GM21529 (cell line): ENCODE data around the gene LCN6.
"Not testable (repeated sequence)": the region's sequence is repeated elsewhere in the genome, so short reads cannot be mapped to it uniquely, and the experiment has no call there.

Source experiments
- ATAC-seq: cut with Tn5 transposase; IDR thresholded peaks from one replicate; pipeline ENCODE4 v1.9.1; 2021; ENCODE audit not compliant: unreplicated experiment

Gene LCN6

DNA sequence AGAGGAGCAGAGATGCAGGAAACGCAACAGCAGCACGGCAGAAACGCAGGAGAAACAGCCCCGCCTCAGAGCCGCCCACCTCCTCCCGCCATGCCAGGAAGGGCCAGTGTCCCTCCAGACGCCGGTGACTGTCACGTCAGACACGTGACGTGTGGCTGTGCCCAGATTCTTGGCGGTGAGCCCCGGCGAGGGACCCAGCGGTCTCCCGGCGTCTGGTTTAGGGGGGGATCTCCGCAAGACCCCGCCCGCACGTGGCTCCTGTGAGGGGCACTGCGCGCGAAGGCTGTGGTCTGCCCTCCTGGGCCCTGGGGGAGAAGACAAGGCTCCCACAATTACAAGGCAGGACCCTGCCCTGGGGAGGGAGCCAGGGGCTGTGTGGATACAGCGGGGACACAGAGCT lies 12.1 kb upstream of the LCN6 start:
- ATAC-seq: no peak

DNA sequence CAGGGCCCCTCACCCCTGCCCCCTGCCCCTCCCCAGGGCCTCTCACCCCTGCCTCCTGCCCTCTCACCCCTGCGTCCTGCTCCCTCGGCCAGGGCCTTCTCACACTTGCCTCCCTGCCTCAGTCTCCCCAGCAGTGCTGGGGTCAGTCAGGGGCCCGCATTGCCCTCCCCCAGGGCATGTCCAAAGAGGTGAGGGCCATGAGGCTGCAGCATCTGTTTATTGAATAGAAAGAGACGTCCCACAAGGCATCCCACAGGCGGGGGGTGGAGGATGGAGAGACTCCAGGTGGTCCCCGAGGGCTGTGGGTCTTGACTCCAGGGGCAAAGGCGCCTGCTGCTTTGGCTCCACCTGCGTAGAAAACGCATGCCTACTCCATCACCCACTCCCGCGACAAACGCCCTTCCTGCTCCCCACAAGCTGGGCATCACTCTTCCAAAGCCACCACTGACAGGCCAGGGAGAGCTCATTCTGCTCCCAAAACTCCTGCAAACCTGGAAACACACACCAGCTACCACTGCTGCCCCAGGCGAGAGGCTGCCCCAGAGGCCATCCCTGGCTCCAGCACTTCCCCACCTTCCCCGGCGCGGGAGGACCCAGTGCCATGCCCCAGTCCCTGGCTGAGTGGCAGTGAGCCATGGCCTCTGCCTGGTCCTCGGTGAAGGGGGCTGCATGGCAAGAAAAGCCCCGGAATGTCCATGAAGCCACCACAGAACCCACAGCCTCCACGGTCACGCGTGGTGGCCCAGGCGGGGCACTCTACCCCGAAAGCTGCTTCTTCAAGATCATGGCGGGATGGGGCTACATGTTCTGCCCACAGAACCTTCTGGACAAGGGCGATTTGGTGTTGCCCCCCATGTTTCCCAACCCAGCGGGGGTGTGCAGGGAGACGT lies 11.4 kb upstream of the LCN6 start:
- no peak for ATAC-seq

DNA sequence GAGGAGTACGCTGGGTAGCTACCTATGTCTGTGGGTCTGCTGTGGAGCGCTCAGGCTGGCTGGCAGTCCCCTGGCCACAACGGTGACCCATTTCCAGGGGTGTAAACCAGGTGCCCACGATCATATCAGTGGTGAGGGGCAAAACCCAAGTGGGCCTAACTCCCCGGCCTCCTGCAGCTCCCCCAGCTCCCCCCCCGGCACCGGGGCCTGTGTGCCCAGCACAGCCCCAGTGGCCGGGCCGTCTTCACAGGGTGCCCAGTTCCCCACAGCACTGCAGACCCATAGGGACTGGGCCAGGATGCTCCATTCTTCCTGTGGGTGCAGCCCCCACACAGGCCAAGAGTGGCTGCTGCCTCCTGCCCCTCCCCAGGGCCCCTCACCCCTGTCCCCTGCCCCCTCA lies 10.7 kb upstream of the LCN6 start:
- ATAC-seq: no peak

DNA sequence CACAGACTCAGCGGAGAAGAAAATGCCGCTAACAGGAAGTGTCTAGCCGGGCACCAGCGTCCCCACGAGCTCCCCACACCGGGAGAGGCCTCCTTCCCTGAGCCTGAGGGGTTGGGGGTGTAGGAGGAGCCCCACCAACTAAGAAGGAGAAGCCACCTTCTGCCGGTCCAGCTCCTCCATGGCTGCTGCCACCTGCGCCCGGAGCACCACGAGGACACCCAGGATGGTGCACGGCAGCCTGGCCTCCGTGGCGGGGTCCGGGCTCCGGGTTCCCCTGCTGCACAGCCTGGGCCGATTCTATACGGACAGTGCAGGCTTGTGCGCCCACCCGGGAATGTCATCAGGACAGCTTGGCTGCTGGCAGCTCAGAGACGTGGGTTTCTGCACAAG lies 9.4 kb upstream of the LCN6 start:
- ATAC-seq: no peak

DNA sequence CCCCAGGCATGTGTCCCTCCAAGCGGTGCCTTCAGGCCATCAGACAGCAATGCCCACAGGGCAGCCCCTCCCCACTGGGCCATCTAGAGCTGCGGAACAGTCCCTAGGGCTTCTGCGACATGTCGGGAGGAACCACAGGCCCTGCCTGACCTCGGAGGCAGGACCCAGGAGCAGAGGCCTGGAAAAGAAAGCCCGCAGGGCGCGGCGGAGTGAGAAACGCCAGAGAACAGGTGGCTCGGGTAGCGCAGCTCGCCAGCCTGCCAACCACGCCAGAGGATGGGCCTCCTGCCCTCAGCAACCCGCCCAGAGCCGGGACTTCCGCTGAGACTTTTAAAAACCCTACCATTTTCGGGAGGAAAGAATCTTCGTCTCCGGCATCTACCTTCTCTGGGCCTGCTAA lies 9.0 kb upstream of the LCN6 start:
- ATAC-seq: no peak

DNA sequence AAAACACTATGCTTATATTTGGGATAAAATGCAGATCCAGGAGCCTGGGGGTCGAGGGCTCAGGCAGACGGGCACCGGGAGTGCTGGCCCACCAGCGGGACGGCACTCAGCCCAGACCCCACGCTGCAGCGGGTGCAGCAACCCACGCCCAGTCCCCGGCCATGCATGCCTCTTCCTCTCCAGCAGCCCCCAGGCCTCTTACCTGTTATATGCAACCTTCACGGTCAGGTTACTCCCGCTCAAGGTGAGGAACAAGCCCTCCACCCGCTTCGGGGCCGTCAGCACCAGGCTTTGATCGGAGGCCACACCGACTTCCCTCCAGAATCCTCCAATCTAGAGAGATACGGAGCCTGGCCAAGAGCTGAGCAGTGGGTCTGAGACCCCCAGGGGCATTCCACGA lies 8.5 kb upstream of the LCN6 start:
- ATAC-seq: no peak

DNA sequence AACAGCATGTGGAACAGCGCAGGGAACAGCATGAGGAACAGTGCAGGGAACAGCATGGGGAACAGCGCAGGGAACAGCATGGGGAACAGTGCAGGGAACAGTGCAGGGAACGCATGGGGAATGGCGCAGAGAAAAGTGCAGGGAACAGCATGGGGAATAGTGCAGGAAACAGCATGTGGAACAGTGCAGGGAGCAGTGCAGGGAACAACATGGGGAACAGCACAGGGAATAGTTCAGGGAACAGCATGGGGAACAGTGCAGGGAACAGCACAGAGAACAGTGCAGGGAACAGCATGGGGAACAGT lies 7.8 kb upstream of the LCN6 start:
- ATAC-seq: no peak

DNA sequence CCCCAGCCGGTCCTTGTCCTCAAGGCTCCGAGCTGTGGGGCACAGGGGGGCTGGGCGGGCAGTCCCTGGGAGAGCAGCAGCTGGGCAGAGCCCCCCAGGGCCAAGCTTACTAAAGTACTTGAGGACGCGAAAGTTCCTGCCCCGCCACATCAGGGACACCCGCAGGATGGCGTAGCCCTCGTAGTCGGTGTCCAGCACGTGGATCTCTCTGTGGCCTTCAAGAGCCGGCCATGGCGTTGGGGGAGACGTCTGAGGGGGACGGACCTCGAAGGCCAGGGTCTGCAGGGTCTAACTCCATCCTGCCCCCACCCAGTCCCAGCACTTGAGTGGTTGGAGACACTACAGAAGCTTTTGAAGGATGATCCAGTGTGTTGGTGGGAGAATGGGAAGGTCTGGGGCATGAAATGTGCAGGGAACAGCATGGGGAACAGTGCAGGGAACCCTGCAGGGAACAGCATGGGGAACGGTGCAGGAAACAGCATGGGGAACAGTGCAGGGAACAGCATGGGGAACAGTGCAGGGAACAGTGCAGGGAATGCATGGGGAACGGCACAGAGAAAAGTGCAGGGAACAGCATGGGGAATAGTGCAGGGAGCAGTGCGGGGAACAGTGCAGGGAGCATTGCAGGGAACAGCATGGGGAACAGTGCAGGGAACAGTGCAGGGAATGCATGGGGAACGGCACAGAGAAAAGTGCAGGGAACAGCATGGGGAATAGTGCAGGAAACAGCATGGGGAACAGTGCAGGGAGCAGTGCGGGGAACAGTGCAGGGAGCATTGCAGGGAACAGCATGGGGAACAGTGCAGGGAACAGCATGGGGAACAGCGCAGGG lies 7.2 kb upstream of the LCN6 start:
- not testable (repeated sequence) for ATAC-seq

DNA sequence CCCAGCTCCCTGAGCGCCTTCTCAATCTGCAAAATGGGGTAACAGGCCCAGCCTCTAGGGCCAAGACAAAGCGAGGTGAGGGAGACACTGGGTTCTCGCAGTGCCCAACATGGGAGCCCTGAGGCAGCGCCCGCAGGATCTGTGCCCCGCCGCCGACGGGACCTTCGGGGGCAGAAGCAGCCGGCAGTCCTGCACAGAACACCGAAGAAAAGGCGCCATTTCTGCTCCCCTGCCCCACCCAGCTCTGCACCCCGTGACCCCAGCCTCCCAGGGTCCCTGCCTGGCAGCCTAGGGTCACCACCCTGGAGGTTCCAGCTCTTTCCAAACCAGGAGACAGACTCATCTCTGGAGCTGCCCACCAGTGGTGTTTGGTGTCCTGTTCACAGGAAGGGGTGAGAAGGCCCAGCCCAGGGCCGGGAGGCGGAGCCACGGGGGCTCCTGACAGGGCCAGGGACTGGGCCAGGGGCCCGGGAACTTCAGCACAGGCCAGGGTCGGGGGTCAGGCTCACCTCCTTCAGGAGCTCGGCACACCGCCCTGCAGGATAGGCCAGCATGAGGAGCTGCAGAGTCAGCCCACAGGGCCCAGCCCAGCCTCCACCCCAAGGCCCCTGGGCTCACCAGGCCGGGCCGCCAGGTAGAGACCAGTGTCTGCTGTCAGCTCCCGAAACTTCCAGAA lies 6.4 kb upstream of the LCN6 start:
- no peak for ATAC-seq

DNA sequence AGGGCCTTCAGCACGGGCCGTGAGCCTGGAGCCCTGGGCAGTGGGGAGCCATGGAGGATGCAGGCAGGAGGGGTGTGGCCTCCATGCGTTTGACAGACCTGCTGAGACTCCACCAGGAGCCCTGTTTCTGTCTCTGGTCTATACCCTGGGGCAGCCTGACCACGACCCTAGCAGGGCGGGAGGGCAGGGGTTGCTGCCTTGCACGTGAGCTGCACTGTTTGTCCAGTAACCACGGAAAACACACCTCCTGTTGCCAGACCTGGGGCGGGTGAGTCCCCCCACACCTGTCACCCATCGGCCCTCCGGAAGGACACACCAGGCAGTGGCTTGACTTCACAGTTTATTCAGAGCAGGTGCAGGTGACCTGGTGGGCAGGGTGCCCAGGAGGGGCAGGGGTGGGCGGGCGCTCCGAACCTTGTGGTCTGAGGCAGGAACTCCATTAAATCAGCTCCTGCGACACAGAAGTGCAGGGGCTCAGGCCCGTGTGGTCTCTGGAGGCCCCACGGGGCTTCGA lies 5.8 kb upstream of the LCN6 start:
- ATAC-seq: no peak

DNA sequence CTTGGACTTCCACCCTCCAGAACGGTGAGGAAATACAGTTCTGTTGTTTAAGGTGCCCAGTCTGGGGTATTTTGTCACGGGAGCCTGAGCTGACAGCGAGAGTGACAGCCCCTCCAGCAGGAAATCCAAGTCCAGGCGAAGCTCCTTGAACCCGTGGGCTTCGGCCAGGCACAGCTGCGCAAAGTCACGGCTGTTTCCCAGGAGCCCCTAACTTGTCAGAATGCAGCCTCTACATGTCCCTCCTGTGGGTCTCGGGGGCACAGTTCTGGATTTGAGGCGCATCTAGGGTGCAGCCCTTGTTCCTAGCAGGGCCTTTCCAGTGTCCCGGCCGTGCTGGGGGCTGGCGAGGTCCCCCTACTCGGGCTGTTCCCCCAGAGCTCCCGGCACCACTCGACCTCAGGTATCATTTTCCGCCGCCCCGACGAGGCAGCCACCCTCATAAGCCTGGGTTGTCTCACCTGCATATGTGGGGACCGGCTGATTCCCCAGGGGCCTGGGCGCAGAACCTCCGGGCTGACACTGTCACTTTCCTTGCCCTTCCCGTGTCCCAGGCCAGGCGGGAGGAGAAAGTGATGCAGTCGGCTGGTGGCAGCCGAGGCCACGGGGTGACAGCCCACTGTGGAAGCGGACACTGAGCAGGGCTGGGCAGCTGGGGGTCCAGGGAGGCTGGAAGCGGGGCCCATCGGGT lies 5.2 kb upstream of the LCN6 start:
- ATAC-seq: no peak

DNA sequence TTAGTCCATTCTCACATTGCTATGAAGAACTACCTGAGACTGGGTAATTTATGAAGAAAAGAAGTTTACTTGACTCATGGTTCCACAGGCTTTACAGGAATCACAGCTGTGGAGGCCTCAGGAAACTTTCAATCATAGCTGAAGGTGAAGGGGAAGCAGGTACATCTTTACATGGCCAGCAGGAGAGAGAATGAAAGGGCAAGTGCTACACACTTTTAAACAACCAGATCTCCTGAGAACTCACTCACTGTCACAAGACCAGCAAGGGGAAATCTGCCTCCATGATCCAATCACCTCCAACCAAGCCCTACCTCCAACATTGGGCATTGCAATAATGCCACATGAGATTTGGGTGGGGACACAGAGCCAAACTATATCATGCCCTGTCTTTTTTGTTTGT lies 3.5 kb upstream of the LCN6 start:
- no peak for ATAC-seq

DNA sequence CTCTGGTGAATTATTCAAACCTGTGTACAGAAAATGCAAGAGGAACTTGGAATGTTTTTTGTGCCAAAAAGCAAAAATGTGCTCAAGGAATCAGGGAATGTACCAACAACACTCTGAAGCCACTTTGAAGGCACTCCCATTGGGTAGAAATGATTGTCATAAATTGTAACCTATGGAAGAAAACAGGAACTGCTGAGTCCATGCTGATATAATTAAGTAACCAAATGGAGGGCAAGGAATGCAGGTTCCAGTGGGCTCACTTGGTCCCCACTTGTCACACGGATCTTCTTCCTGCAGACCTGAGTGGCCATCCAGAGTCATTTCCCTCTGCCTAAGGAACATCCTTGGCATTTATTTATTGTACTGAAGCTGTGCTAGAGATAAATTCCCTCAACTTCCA lies 2.9 kb upstream of the LCN6 start:
- ATAC-seq: no peak

DNA sequence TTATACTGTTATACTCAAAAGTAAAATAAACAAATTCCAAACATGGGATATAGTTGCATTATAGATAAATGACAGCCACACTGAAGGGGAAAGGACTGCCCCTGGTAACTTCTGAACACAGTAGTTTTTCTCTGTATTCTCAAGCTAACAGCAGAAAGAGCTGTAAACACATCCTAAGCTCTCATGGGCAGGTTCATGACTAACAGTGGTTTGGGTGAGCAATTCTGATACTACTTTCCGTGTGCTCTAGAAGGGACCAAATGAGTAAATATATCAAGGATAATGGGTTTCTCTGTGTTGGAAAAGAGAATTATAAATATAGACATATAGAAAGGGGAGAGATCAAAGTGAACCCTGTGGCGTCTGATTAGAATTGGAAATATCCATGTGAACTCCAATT lies 2.2 kb upstream of the LCN6 start:
- no peak for ATAC-seq

DNA sequence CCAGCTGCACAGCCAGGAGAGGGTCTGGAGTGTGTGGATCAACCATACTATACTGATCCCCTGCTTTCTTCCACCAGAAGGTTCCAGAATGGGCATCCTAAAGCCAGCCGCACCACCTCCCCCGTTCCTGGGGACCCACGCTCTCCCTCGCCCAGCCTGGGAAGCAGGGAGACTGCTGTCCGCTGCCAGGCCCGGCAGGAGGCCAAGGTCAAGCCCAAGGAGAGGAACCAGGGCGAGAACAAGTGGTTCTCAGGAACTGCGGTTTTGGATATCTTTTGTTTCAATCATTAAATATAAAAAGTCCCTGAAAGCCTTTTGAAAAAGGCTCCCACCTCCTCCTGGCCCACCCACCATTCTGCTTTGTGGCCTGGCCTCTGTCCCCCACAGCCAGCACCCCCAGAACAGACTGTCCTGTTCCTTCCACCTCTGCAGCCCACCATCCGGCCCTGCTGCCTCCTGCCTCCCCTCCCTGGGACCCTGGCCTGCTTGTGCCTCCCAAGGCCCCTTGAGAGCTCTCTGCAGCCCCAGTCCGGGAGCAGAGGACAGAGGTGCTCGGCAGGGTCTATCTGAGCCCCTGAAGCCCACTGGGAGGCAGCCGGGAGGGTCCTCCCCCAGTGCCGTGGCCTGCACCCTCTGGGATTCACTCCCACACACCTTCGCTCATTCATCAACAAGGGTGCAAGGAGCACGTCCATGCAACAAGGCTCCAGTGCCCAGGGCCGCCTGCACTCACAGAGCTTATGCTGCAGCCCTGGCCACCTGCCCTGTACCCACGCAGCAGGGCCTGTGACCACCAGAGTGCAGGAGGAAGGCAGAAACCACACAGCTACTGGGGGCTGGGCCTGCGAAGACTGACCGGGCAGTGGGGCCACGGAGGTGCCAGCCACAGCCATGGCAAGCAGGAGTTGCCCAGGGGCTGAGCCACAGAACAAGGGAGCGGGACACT lies 614 bp upstream of the LCN6 start:
- ATAC-seq: no peak

DNA sequence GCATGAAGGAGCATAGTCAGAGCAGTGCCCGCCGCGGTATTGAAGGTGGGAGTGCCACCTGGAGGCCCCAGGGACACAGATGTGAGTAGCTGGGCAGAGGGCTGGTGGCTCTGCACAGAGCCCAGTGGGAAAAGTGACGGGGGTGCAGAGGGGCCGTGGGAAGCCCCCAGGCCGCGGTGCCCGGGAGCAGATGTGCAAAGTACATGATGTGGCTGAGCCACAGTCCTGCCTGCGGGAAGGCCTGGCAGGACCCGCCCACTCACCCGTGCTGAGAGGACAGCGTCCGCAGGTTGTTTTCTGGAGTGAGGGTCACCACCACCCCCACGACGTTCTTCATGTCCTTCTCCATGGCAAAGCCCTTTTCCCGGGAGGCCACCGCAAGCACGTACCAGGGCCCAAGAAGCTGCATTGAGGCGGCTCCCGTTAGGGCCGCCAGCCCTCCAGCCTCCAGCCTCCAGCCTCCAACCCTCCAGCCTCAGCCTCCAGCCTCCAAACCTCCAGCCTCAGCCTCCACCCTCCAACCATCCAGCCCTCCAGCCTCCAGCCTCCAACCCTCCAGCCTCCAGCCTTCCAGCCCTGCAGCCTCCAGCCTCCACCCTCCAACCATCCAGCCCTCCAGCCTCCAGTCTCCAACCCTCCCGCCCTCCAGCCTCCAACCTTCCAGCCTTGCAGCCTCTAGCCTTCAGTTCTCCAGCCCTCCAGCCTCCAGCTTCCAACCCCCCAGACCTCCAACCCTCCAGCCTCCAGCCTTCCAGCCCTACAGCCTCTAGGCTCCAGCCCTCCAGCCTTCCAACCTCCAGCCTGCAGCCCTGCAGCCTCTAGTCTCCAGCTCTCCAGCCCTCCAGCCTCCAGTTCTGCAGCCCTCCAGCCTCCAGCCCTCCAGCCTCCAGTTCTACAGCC lies 914 bp downstream of the LCN6 start:
- ATAC-seq: no peak

DNA sequence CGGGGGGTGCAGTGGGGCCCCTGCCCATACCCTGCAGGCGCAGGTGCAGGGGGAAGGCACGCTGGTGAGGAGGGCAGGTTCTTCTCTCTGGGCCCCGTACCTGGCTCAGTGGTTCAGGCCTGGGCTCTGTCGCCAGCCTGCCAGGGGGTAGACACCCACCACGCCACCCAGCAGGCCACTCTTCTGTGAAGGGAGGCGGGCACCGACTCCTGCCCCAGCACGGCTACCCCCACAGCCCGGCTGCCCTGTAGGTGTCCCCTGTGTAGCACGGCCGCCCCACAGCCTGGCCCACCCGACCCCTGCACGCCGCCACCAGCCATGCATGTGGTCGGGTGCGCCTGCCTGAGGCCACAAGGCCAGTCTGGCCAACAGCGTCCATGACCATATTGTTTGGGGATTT lies 1.7 kb downstream of the LCN6 start:
- ATAC-seq: no peak

DNA sequence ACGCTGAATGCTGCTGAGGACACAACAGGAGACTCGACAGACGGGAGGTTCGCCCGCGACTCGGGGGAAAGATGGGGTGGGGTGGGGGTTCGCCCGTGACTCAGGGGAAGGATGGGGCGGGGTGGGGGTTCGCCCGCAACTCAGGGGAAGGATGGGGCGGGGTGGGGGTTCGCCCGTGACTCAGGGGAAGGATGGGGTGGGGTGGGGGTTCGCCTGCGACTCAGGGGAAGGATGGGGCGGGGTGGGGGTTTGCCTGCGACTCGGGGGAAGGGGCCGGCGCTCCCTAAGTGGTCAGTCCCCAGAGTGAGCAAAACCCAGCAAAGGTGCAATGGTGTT lies 2.2 kb downstream of the LCN6 start:
- ATAC-seq: no peak
